ENCODE measurements around the gene KRTAP4-11. TPM values are rescaled to one million over a fixed set of nuclear protein-coding genes. Genes with fewer than 3 reads are reported as not detected.

KRTAP4-11 gene
- total and polyA plus RNA-seq, 2 of the 8 experiments (the other 6 are each of a cell fraction or from before 2014, with no cell fraction given) = not detected

GRCh38 chr17:41121742-41122141 is 3.6 kb upstream of the KRTAP4-11 start:
- Histone ChIP-seq H3K79me2 (ENCODE audit: control insufficient read depth in 1 of 2, insufficient read depth in 2 of 2, low read length in 2 of 2) (no peaks in the 10 kb centered on the region), H3K23me2 (ENCODE audit: low read depth, low read length) (no peaks in the 10 kb centered on the region; the same call in 1 of the 2 replicates)
- CTCF ChIA-PET (ENCODE audit: partially characterized antibody) = no interaction called here

More at GRCh38 chr17:41121742-41122141, 3.6 kb upstream of the KRTAP4-11 start:
- no peak overlapping the region for H2AK5ac ChIP-seq (ENCODE audit: low read depth, low read length)
- H3K9me3 ChIP-seq (ENCODE audit: insufficient read depth in 2 of 2, low read depth in 1 of 2, low read length in 1 of 2) = 0 out of 4 replicates have a peak, but pooled peaks cover 0 to 5% of the 10 kb centered on the region in 2 experiments
- FAIRE-seq (no peak), DNase-seq (ENCODE audit: low read depth in 1 of 2, low spot score in 2 of 2) (no peak)
- H3K27ac ChIP-seq (ENCODE audit: low read depth, low read length) = no peak overlapping the region
- no peak overlapping the region for H2AFZ ChIP-seq (ENCODE audit: low read length)
- no peak overlapping the region for H2BK120ac ChIP-seq (replicated peaks; ENCODE audit: low read depth, low read length)
- no peak overlapping the region for H3K4me2 ChIP-seq (ENCODE audit: insufficient read depth in 1 of 2, low read depth in 2 of 2, low read length in 2 of 2)
- H3K14ac ChIP-seq (ENCODE audit: insufficient read length) = no peak overlapping the region
- H2BK5ac ChIP-seq (ENCODE audit: low read depth, low read length) = no peak overlapping the region
- H2BK20ac ChIP-seq (ENCODE audit: low read length) = no peak overlapping the region
- no peak overlapping the region for H3K18ac ChIP-seq (ENCODE audit: extremely low read depth, low read length)
- no peak overlapping the region for H2BK15ac ChIP-seq (ENCODE audit: low read length)
- H3K9ac ChIP-seq (replicated peaks in 1 of 4; ENCODE audit: extremely low read depth in 1 of 4, low read depth in 3 of 4, low read length in 3 of 4) = no peak overlapping the region
- H4K5ac ChIP-seq (ENCODE audit: insufficient read length, low read depth, low read length) = no peak overlapping the region
- H3K27me3 ChIP-seq (replicated peaks in 1 of 4; ENCODE audit: control insufficient read depth in 3 of 4, extremely low read depth in 1 of 4, insufficient read depth in 3 of 4, low read length in 3 of 4) = no peaks in the 10 kb centered on the region
- WGBS, 2 experiments (ENCODE audit: extremely low coverage in 1 of 2, insufficient coverage in 1 of 2, insufficient read length in 1 of 2, insufficient replicate concordance in 2 of 2, low coverage in 1 of 2, low lambda C conversion rate in 2 of 2, missing lambda C conversion rate in 1 of 2) = 86% methylated on average over 2 of the region's 2 CpGs; no CpG with 5 or more reads in 1 of the 2 experiments
- no peak overlapping the region for H3K56ac ChIP-seq (replicated peaks; ENCODE audit: insufficient read length, low read depth, low read length)
- H3K79me1 ChIP-seq (ENCODE audit: low read depth, low read length) = no peaks in the 10 kb centered on the region
- no peaks in the 10 kb centered on the region for H3K36me3 ChIP-seq (ENCODE audit: control insufficient read depth in 2 of 4, insufficient read depth in 4 of 4, low read length in 3 of 4)
- no peaks in the 10 kb centered on the region for H3K4me1 ChIP-seq (replicated peaks in 1 of 4; ENCODE audit: control insufficient read depth in 3 of 4, insufficient read depth in 4 of 4, low read length in 3 of 4)
- no peaks in the 10 kb centered on the region for H4K20me1 ChIP-seq (replicated peaks in 1 of 2; ENCODE audit: control insufficient read depth in 1 of 2, insufficient read depth in 2 of 2, low read length in 2 of 2)
- H3K23ac ChIP-seq (ENCODE audit: insufficient read length) = no peak overlapping the region
- no peak overlapping the region for H4K8ac ChIP-seq (ENCODE audit: extremely low read depth, insufficient read depth, low read length)
- no peak overlapping the region for H3K4me3 ChIP-seq (ENCODE audit: extremely low read depth in 1 of 4, insufficient read depth in 2 of 4, low read depth in 3 of 4, low read length in 4 of 4)
- no peak overlapping the region for H4K91ac ChIP-seq (replicated peaks; ENCODE audit: insufficient read length, low read length)
- no peak overlapping the region for H3K4ac ChIP-seq (replicated peaks; ENCODE audit: insufficient read length, low read depth, low read length)
- no peak for TF ChIP-seq HDAC6 (IDR thresholded peaks at IDR 0.05; ENCODE audit: low read depth, low read length)
- TF ChIP-seq EP300 (IDR thresholded peaks at IDR 0.05; ENCODE audit: borderline replicate concordance in 1 of 2, low read depth in 2 of 2, low read length in 2 of 2) = no peak
- no peak for TF ChIP-seq CHD2 (IDR thresholded peaks at IDR 0.05; ENCODE audit: low read length)
- TF ChIP-seq KDM4A (IDR thresholded peaks at IDR 0.05; ENCODE audit: low read depth, low read length, severe bottlenecking) = no peak
- no peak for TF ChIP-seq JUN (IDR thresholded peaks at IDR 0.05; ENCODE audit: low read depth, low read length)
- POLR2A ChIA-PET (ENCODE audit: partially characterized antibody) = no interaction called here
- no peak overlapping the region for H2BK12ac ChIP-seq (ENCODE audit: low read depth, low read length)
